Measurements from ENCODE around the gene ZNF317. TPM values are rescaled to one million over a fixed set of nuclear protein-coding genes. Genes with fewer than 3 reads are reported as not detected.
"Not testable (repeated sequence)": the region's sequence is repeated elsewhere in the genome, so short reads cannot be mapped to it uniquely, and the experiment has no call there.

The ZNF317 gene
- polyA plus RNA-seq, 1 donor = 20.1 TPM

GRCh38 chr19:9175326-9175725 is 35.1 kb downstream of the ZNF317 start:
- no peak for DNase-seq

DNA sequence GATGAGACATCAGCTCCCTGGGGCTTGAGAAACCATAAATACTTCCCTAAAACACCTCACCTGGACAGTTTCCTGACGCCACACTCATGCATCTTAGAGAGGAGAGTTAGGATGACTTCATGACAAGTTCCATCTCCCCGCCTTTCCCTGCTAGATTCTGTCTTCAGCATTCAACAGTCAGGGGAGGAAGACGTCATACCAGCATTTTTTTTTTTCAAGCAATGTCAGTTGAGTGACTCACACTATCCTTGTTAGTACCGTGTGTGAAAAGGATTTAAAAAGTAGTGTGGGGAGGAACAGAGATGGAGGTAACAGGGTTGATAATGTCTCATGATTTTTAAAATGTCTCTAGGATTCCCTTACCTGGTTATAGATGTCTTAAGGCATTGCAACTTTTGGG is 38.7 kb downstream of the ZNF317 start, which contains the start of gene OR7D2:
Gene OR7D2 (plus strand): TSS at position 79 of the 400 bp plus-strand sequence. CDS start 6,803 bp downstream, outside the sequence.
- DNase-seq = no peak

DNA sequence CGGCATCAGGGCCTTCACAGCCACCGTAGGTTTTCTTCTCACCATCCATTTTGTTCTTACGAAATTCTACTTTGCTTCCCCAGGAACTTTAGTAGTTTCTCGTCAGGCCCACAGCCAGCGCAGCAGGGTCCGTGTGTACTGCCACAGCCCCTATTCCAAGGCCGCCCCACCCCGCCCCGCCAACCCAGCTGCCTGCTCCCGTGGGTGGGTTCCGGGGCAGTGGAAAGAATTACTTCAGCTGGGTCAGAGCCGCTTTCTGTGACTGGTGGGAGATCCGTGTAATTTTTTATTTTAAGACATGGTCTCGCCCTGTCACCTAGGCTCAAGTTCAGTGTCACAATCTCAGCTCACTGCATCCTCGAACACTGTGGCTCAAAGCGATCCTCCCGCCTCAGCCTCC is 42.8 kb downstream of the ZNF317 start:
- DNase-seq = no peak

DNA sequence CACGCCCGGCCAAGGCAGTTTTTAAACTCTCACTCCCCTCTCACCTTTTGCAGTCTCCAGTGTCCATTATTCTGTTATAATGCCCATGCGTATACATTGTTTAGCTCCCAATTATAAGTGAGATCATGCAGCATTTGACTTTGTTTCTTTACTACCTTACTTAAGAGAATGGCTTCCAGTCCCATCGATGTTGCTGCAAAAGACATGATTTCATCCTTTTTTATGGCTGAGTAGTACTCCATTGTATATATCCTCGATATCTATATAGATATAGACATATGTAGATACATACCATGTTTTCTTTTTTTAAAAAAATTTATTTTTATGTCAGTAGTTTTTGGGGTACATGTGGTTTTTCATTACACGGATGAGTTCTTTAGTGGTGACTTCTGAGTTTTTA is 47.0 kb downstream of the ZNF317 start:
- no peak for DNase-seq

GRCh38 chr19:9189535-9189934 is 49.3 kb downstream of the ZNF317 start:
- DNase-seq = no peak

DNA sequence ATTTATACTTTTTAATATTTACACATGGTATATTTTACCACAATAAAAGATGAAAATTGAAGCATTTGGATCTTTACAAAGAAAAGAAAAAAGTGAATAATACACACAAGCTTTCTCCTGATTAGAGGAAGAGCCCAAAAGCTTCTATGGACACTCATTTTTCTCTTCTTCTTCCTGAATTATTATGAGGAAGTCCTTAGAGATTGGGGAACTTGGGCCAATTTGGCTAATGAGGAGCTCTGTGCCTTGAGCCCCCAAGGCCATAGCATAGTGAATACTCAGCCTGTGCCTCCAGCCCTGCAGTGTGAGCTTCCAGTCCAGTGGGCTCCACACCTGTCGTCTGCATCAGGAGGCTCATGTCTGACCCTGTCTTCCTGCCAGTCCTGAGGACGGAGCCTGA is 57.8 kb downstream of the ZNF317 start:
- DNase-seq = not testable (repeated sequence)

GRCh38 chr19:9205501-9206113 is 65.4 kb downstream of the ZNF317 start:
- peak; percentile 63 for DNase-seq

Other genes with a start within 250 kb of the ZNF317 start
- 0.03 TPM for gene MUC16, start 130.0 kb upstream of the ZNF317 start, polyA plus RNA-seq (ENCODE audit: insufficient read length)
- gene OR1M1, start 53.3 kb upstream of the ZNF317 start, polyA plus RNA-seq (ENCODE audit: insufficient read length) = not detected
- gene OR7G2, start 32.9 kb upstream of the ZNF317 start, polyA plus RNA-seq (ENCODE audit: insufficient read length) = not detected
- not detected for gene OR7G1, start 24.6 kb upstream of the ZNF317 start, polyA plus RNA-seq (ENCODE audit: insufficient read length)
- gene OR7G3, start 13.4 kb upstream of the ZNF317 start, polyA plus RNA-seq (ENCODE audit: insufficient read length) = not detected
- 0.06 TPM for gene OR7D2, start 38.6 kb downstream of the ZNF317 start, polyA plus RNA-seq (ENCODE audit: insufficient read length)
- not detected for gene OR7D4, start 79.2 kb downstream of the ZNF317 start, polyA plus RNA-seq (ENCODE audit: insufficient read length)
- gene OR7E24, start 110.5 kb downstream of the ZNF317 start, polyA plus RNA-seq (ENCODE audit: insufficient read length) = not detected
- gene ZNF699, start 169.4 kb downstream of the ZNF317 start, polyA plus RNA-seq (ENCODE audit: insufficient read length) = 3.7 TPM
- 26.8 TPM for gene ZNF559, start 183.8 kb downstream of the ZNF317 start, polyA plus RNA-seq (ENCODE audit: insufficient read length)
- gene ZNF177, start 222.6 kb downstream of the ZNF317 start, polyA plus RNA-seq (ENCODE audit: insufficient read length) = 6.0 TPM

Data from hindlimb muscle (tissue), 1 donor.